ENCODE measurements around the gene SMG1.

SMG1 gene

DNA sequence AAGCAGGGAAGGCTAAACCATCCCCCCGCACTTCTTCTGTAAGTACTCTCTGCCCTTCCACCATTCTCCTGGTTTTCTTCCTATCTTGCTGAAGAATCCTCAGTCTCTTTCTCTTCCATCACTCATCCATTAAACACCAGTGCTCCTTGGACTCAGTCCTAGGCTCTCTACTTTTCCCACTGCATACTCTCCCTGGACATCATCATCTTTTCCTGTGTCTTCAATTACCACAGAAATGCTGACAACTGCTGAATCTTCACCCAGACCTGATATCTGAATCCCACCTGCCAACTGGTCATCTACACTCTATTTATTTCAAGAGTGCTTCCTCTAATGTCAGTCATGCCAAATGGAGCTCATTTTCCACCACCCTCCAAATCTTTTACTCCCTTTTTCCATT lies 71.0 kb downstream of the SMG1 start:
- in situ Hi-C loops (cut with HindIII; ENCODE audit: low pct_ligation_motif_present, low sequenced_read_pairs) = no loop called here
- Histone ChIP-seq H3K36me3 (replicated peaks) (peaks cover 60% of the 10 kb centered on the region), H3K27ac (no peak overlapping the region), H3K27me3 (replicated peaks) (no peaks in the 10 kb centered on the region), H3K4me3 (ENCODE audit: low read depth, low read length) (no peak overlapping the region)
- TF ChIP-seq, protein P1, sequence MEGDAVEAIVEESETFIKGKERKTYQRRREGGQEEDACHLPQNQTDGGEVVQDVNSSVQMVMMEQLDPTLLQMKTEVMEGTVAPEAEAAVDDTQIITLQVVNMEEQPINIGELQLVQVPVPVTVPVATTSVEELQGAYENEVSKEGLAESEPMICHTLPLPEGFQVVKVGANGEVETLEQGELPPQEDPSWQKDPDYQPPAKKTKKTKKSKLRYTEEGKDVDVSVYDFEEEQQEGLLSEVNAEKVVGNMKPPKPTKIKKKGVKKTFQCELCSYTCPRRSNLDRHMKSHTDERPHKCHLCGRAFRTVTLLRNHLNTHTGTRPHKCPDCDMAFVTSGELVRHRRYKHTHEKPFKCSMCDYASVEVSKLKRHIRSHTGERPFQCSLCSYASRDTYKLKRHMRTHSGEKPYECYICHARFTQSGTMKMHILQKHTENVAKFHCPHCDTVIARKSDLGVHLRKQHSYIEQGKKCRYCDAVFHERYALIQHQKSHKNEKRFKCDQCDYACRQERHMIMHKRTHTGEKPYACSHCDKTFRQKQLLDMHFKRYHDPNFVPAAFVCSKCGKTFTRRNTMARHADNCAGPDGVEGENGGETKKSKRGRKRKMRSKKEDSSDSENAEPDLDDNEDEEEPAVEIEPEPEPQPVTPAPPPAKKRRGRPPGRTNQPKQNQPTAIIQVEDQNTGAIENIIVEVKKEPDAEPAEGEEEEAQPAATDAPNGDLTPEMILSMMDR (IDR thresholded peaks at IDR 0.05; ENCODE audit: low read depth, low read length, missing control alignments) = no peak
- no peak for DNase-seq

DNA sequence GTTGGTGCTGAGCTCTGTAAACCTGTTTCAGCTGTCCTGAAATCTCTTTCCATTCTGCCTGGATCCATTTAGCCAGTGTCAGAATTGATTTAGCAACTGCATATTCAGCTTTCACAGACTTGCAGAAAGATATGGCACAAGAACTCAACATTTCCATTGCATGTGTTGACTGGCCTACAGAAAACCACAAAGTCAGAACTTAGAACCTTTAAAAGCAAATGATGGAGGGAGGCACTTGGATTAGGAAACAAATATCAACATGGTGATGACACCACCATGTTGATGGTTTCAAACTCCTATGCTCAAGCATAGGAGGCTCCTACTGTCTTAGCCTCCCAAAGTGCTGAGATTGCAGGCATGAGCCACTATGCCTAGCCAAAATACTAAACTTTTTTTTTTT lies 72.5 kb downstream of the SMG1 start:
- H3K36me3 ChIP-seq (replicated peaks) = peaks cover 69% of the 10 kb centered on the region
- DNase-seq = no peak
- H3K27ac ChIP-seq = no peak overlapping the region
- in situ Hi-C loops (cut with HindIII; ENCODE audit: low pct_ligation_motif_present, low sequenced_read_pairs) = no loop called here
- TF ChIP-seq, protein P1 (IDR thresholded peaks at IDR 0.05; ENCODE audit: low read depth, low read length, missing control alignments) = no peak
- no peak overlapping the region for H3K4me3 ChIP-seq (ENCODE audit: low read depth, low read length)
- H3K27me3 ChIP-seq (replicated peaks) = no peaks in the 10 kb centered on the region

DNA sequence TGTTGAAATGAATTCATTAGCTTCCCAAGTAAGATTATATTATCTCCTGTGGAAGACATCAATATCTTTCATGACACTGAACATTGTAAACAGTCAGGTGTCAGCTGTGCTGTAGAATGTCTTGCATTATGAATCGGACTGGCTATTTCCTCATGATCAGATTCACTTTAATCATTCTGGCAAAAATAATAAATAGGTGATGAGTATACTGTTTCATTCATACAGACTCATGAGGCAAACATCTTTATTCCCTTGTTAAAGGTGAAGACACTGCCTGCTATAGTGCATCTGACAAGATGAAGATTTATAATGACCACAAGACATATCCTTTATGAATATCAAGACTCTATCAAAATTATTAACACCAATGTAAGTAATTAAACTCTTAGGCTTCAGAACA lies 73.6 kb downstream of the SMG1 start:
- peaks cover 73% of the 10 kb centered on the region for H3K36me3 ChIP-seq (replicated peaks)
- in situ Hi-C loops (cut with HindIII; ENCODE audit: low pct_ligation_motif_present, low sequenced_read_pairs) = no loop called here

DNA sequence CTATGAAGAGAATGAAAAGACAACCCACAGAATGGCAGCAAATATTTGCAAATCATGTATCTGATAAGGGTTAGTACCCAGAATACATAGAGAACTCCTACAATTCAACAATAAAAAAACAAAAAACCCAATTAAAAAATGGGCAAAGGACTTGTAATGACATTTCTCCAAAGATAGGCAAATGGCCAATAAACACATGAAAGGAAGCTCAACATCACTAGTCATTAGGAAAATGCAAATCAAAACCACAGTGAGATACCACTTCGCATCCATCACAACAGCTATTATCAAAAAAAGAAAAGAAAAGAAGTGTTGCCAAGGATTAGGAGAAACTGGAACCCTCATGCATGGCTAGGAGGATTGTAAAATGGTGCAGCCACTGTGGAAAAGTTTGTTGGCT lies 79.8 kb downstream of the SMG1 start:
- no peak for DNase-seq
- H3K4me3 ChIP-seq (ENCODE audit: low read depth, low read length) = no peak overlapping the region
- no peak overlapping the region for H3K27ac ChIP-seq
- in situ Hi-C loops (cut with HindIII; ENCODE audit: low pct_ligation_motif_present, low sequenced_read_pairs) = no loop called here
- TF ChIP-seq, protein P1 (IDR thresholded peaks at IDR 0.05; ENCODE audit: low read depth, low read length, missing control alignments) = no peak
- H3K27me3 ChIP-seq (replicated peaks) = no peaks in the 10 kb centered on the region
- H3K36me3 ChIP-seq (replicated peaks) = peaks cover 82% of the 10 kb centered on the region

More for the DNA sequence above, 73.6 kb downstream of the SMG1 start:
- Histone ChIP-seq H3K27me3 (replicated peaks) (no peaks in the 10 kb centered on the region), H3K4me3 (ENCODE audit: low read depth, low read length) (no peak overlapping the region), H3K27ac (no peak overlapping the region)
- DNase-seq = no peak
- TF ChIP-seq, protein P1 (IDR thresholded peaks at IDR 0.05; ENCODE audit: low read depth, low read length, missing control alignments) = no peak

DNA sequence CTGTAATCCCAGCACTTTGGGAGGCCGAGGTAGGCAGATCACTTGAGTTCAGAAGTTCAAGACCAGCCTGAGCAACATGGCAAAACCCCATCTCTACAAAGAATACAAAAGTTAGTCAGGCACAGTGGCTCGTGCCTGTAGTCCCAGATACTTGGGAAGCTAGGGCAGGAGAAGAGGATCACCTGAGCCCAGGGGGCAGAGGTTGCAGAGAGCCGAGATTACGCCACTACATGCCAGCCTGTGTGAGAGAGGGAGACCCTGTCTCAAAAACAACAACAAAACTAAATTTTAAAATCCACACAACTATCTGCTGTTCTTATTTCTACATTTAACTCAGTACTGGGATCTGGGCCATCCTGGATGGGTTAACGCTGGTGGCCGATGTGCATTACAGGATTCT lies 83.6 kb downstream of the SMG1 start:
- H3K4me3 ChIP-seq (ENCODE audit: low read depth, low read length) = no peak overlapping the region
- peaks cover 71% of the 10 kb centered on the region for H3K36me3 ChIP-seq (replicated peaks)
- no peaks in the 10 kb centered on the region for H3K27me3 ChIP-seq (replicated peaks)
- DNase-seq = no peak
- in situ Hi-C loops (cut with HindIII; ENCODE audit: low pct_ligation_motif_present, low sequenced_read_pairs) = no loop called here
- TF ChIP-seq, protein P1 (IDR thresholded peaks at IDR 0.05; ENCODE audit: low read depth, low read length, missing control alignments) = no peak
- no peak overlapping the region for H3K27ac ChIP-seq

DNA sequence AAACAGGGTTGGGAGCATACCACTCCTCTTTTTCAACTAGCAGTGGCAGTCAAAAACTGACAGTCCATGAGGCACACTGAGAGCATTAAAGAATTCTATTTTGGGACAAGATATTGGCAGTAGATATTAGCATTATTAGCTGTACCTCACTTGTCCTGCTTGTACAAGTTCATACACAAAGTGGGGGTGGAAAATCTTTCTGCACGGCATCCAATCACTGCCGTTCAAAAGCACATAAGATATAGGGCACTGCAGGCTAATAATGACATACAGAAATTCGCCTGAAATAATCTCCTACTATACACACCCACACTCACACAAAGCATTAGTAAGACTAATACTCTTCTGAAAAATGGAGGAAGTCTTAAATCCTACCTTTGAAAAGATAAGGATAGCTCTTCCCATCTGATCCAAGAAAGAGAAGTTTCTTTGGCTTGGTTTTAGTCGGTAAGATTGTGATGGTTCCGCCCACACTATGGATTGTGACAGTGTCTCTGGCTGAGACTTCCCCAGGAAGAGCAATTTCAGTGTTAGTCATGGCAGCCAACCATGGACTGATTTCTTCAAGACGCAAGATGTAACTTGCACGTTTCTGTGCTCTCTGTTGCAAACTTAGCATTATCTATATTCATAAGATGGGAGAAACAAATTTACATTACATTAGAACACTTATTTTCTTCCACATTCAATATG lies 84.2 kb downstream of the SMG1 start:
- Histone ChIP-seq H3K36me3 (replicated peaks) (peaks cover 71% of the 10 kb centered on the region), H3K27ac (no peak overlapping the region), H3K4me3 (ENCODE audit: low read depth, low read length) (no peak overlapping the region), H3K27me3 (replicated peaks) (no peaks in the 10 kb centered on the region)
- no peak for DNase-seq
- TF ChIP-seq, protein P1 (IDR thresholded peaks at IDR 0.05; ENCODE audit: low read depth, low read length, missing control alignments) = no peak
- in situ Hi-C loops (cut with HindIII; ENCODE audit: low pct_ligation_motif_present, low sequenced_read_pairs) = no loop called here

Measured in brain microvascular endothelial cell (primary cell).